ENCODE measurements around the gene C1orf122. TPM values are rescaled to one million over a fixed set of nuclear protein-coding genes. Genes with fewer than 3 reads are reported as not detected.

The C1orf122 gene
- total RNA-seq, 1 donor from 2014 or later: 112 TPM

- H3K4me3 ChIP-seq (ENCODE audit: low read depth, low read length): no peak overlapping the region
- no peaks in the 10 kb centered on the region for H3K36me3 ChIP-seq (ENCODE audit: control insufficient read depth, insufficient read depth, low read length)
- H3K27me3 ChIP-seq (ENCODE audit: control insufficient read depth, insufficient read depth, low read length): no peaks in the 10 kb centered on the region
- no peak for DNase-seq (ENCODE audit: low read depth)
- no peak for TF ChIP-seq CTCF (IDR thresholded peaks at IDR 0.05; ENCODE audit: insufficient read depth, low read length, poor library complexity, severe bottlenecking)
These were observed 37.6 kb downstream of the C1orf122 start for GRCh38 chr1:37845049-37845646.

GRCh38 chr1:37845786-37846185 lies 38.2 kb downstream of the C1orf122 start:
- no peaks in the 10 kb centered on the region for H3K36me3 ChIP-seq (ENCODE audit: control insufficient read depth, insufficient read depth, low read length)
- no peak for TF ChIP-seq CTCF (IDR thresholded peaks at IDR 0.05; ENCODE audit: insufficient read depth, low read length, poor library complexity, severe bottlenecking)
- H3K27me3 ChIP-seq (ENCODE audit: control insufficient read depth, insufficient read depth, low read length): no peaks in the 10 kb centered on the region
- H3K4me3 ChIP-seq (ENCODE audit: low read depth, low read length): no peak overlapping the region
- no peak for DNase-seq (ENCODE audit: low read depth)

GRCh38 chr1:37846647-37847339 lies 39.2 kb downstream of the C1orf122 start:
- TF ChIP-seq CTCF (IDR thresholded peaks at IDR 0.05; ENCODE audit: insufficient read depth, low read length, poor library complexity, severe bottlenecking): no peak
- H3K36me3 ChIP-seq (ENCODE audit: control insufficient read depth, insufficient read depth, low read length): peaks cover under 1% of the 10 kb centered on the region
- DNase-seq (ENCODE audit: low read depth): no peak
- H3K27me3 ChIP-seq (ENCODE audit: control insufficient read depth, insufficient read depth, low read length): no peaks in the 10 kb centered on the region
- H3K4me3 ChIP-seq (ENCODE audit: low read depth, low read length): no peak overlapping the region

- no peak for TF ChIP-seq CTCF (IDR thresholded peaks at IDR 0.05; ENCODE audit: insufficient read depth, low read length, poor library complexity, severe bottlenecking)
- H3K36me3 ChIP-seq (ENCODE audit: control insufficient read depth, insufficient read depth, low read length): peaks cover 1% of the 10 kb centered on the region
- DNase-seq (ENCODE audit: low read depth): no peak
- no peaks in the 10 kb centered on the region for H3K27me3 ChIP-seq (ENCODE audit: control insufficient read depth, insufficient read depth, low read length)
- no peak overlapping the region for H3K4me3 ChIP-seq (ENCODE audit: low read depth, low read length)
These were observed 41.9 kb downstream of the C1orf122 start for GRCh38 chr1:37849480-37849879.

GRCh38 chr1:37850352-37850955 lies 42.9 kb downstream of the C1orf122 start:
- Histone ChIP-seq H3K4me3 (ENCODE audit: low read depth, low read length) (no peak overlapping the region), H3K36me3 (ENCODE audit: control insufficient read depth, insufficient read depth, low read length) (peaks cover 1% of the 10 kb centered on the region), H3K27me3 (ENCODE audit: control insufficient read depth, insufficient read depth, low read length) (no peaks in the 10 kb centered on the region)
- no peak for TF ChIP-seq CTCF (IDR thresholded peaks at IDR 0.05; ENCODE audit: insufficient read depth, low read length, poor library complexity, severe bottlenecking)
- DNase-seq (ENCODE audit: low read depth): no peak

Measured in kidney epithelial cell (primary cell).